ENCODE measurements around the gene IKZF1. TPM values are rescaled to one million over a fixed set of nuclear protein-coding genes. Genes with fewer than 3 reads are reported as not detected.

Gene IKZF1
- total and polyA plus RNA-seq, 2 of the 13 experiments (the other 11 are each of a cell fraction or from before 2014, with no cell fraction given), result not detected

- no peak for DNase-seq (ENCODE audit: low spot score)
- TF ChIP-seq XBP1 (CRISPR knock-in tag; IDR thresholded peaks at IDR 0.05) (no peak), ZBTB38 (CRISPR knock-in tag; IDR thresholded peaks at IDR 0.05) (no peak), ZNF580 (CRISPR knock-in tag; IDR thresholded peaks at IDR 0.05; ENCODE audit: borderline replicate concordance, low read depth) (no peak), ZNF841 (CRISPR knock-in tag; IDR thresholded peaks at IDR 0.05; ENCODE audit: borderline replicate concordance) (no peak), SRSF9 (IDR thresholded peaks at IDR 0.05; ENCODE audit: borderline replicate concordance, insufficient read depth, low read depth, low read length, poor library complexity, severe bottlenecking) (no peak), ZNF263 (CRISPR knock-in tag; IDR thresholded peaks at IDR 0.05) (no peak), ZNF781 (CRISPR knock-in tag; IDR thresholded peaks at IDR 0.05; ENCODE audit: borderline replicate concordance, not compliant biosample characterization) (no peak), ZNF546 (CRISPR knock-in tag; conservative IDR thresholded peaks at IDR 0.05) (no peak), REST (IDR thresholded peaks at IDR 0.05; ENCODE audit: borderline replicate concordance in 1 of 2, low read depth in 1 of 2, low read length in 2 of 2) (no peak), IKZF4 (CRISPR knock-in tag; IDR thresholded peaks at IDR 0.05; ENCODE audit: borderline replicate concordance, low read depth, not compliant biosample characterization) (no peak), AGO1 (IDR thresholded peaks at IDR 0.05; ENCODE audit: low read depth, low read length, poor library complexity, severe bottlenecking) (no peak)
- in situ Hi-C loops (cut with HindIII; ENCODE audit: extremely low pct_ligation_motif_present, low pct_unique_long_range_greater_than_20kb), result no loop called here
- no peaks in the 10 kb centered on the region for H3K79me2 ChIP-seq (ENCODE audit: insufficient read depth, low read length)
- ATAC-seq, result no peak
- POLR2A ChIA-PET, result no interaction called here
- no peaks in the 10 kb centered on the region for H4K20me1 ChIP-seq (ENCODE audit: insufficient read depth, low read length)
- no TSS peak for BruUV-seq (replicated peaks)
- WGBS (ENCODE audit: low lambda C conversion rate), result 0% methylated on average over 2 of the region's 5 CpGs
- no peaks in the 10 kb centered on the region for H3K4me1 ChIP-seq (ENCODE audit: insufficient read depth, low read length)
- FAIRE-seq, result no peak
- no peak overlapping the region for H3K9ac ChIP-seq (ENCODE audit: insufficient read depth, low read depth, low read length)
- peaks cover 0 to 36% of the 10 kb centered on the region in 2 experiments; a peak in 2 of 5 replicates for H3K27me3 ChIP-seq (ENCODE audit: control insufficient read depth in 1 of 2, insufficient read depth in 2 of 2, low read length in 2 of 2)
- no peak overlapping the region for H3K4me3 ChIP-seq (replicated peaks in 1 of 3; ENCODE audit: insufficient read depth in 1 of 3, low read depth in 2 of 3, low read length in 3 of 3)
- no peak overlapping the region for H3K4me2 ChIP-seq (ENCODE audit: low read depth, low read length)
- intact Hi-C loops (cut with micrococcal nuclease; ENCODE audit: unreplicated experiment), result no loop called here
- H3K36me3 ChIP-seq (replicated peaks in 1 of 2; ENCODE audit: control insufficient read depth in 1 of 2, insufficient read depth in 2 of 2, low read length in 2 of 2), result no peaks in the 10 kb centered on the region
- H2AFZ ChIP-seq (ENCODE audit: low read length), result no peak overlapping the region
- H3K27ac ChIP-seq (ENCODE audit: extremely low read length, insufficient read depth, low read length), result no peak overlapping the region
- H3K9me3 ChIP-seq (ENCODE audit: low read length), result no peaks in the 10 kb centered on the region
- CTCF ChIA-PET (ENCODE audit: low intra/inter-chr PET ratio, low total read pairs), result no interaction called here
Measured at GRCh38 chr7:50406935-50407334, 102.4 kb downstream of the IKZF1 start.
